AG20443 (cell line): ENCODE measurements around the gene KCNC3.

Experiments
- DNase-seq: peaks from one replicate; pipeline ENCODE4 v3.0.0; 2012; ENCODE audit warnings: low spot score, mixed read lengths

Gene KCNC3

GRCh38 chr19:50329146-50329925 is at the start of gene KCNC3:
TSS of gene KCNC3 (minus strand) at chr19:50329377. CDS start at chr19:50329082, 295 bp downstream.
- peak; percentile 92 for DNase-seq

GRCh38 chr19:50378863-50379236 is 49.7 kb upstream of the KCNC3 start:
- DNase-seq: no peak

- no peak for DNase-seq
These were observed 49.1 kb upstream of the KCNC3 start for GRCh38 chr19:50378169-50378862.

GRCh38 chr19:50377517-50377916 is 48.3 kb upstream of the KCNC3 start:
- no peak for DNase-seq

- peak; percentile 11 for DNase-seq
These were observed 47.9 kb upstream of the KCNC3 start for GRCh38 chr19:50377051-50377461.

- DNase-seq: peak; percentile 94
These were observed 47.2 kb upstream of the KCNC3 start, which contains the start of gene NR1H2 for GRCh38 chr19:50376166-50377050. TSS of gene NR1H2 (plus strand) at chr19:50376457. CDS start at chr19:50377606, 1,149 bp downstream.

- DNase-seq: no peak
These were observed 42.8 kb upstream of the KCNC3 start for GRCh38 chr19:50371914-50372475.

GRCh38 chr19:50368649-50369570 is 39.7 kb upstream of the KCNC3 start:
- peak; percentile 93 for DNase-seq

- DNase-seq: no peak
These were observed 36.5 kb upstream of the KCNC3 start, which contains the start of gene NAPSA for GRCh38 chr19:50365434-50366306. TSS of gene NAPSA (minus strand) at chr19:50365639. CDS start at chr19:50365621, 18 bp downstream.

- DNase-seq: no peak
These were observed 33.7 kb upstream of the KCNC3 start for GRCh38 chr19:50362656-50363424.

GRCh38 chr19:50362030-50362412 is 32.8 kb upstream of the KCNC3 start:
- DNase-seq: no peak

- no peak for DNase-seq
These were observed 32.3 kb upstream of the KCNC3 start for GRCh38 chr19:50361290-50362029.

GRCh38 chr19:50359328-50359818 is 30.2 kb upstream of the KCNC3 start:
- no peak for DNase-seq

GRCh38 chr19:50358483-50359327 is 29.5 kb upstream of the KCNC3 start:
- peak; percentile 92 for DNase-seq

- peak; percentile 54 for DNase-seq
These were observed 28.3 kb upstream of the KCNC3 start for GRCh38 chr19:50357178-50358100.

GRCh38 chr19:50356691-50357177 is 27.6 kb upstream of the KCNC3 start:
- DNase-seq: no peak
